GM19324 (cell line): ENCODE data around the gene STK11IP.

ENCODE experiments used
- ATAC-seq: cut with Tn5 transposase; IDR thresholded peaks from one replicate; pipeline ENCODE4 v1.9.1; 2021; ENCODE audit warnings: mild to moderate bottlenecking, moderate library complexity; ENCODE audit not compliant: unreplicated experiment, low FRiP score

The STK11IP gene

GRCh38 chr2:219562049-219563020, 35.3 kb upstream of the STK11IP start:
- ATAC-seq = no peak

GRCh38 chr2:219563271-219563928, 34.3 kb upstream of the STK11IP start:
- ATAC-seq = no peak

- no peak for ATAC-seq
Observed at GRCh38 chr2:219565130-219566080, 32.3 kb upstream of the STK11IP start.

- no peak for ATAC-seq
Observed at GRCh38 chr2:219566640-219567039, 31.0 kb upstream of the STK11IP start.

GRCh38 chr2:219567131-219567530, 30.5 kb upstream of the STK11IP start:
- no peak for ATAC-seq

- no peak for ATAC-seq
Observed at GRCh38 chr2:219567791-219568361, 29.8 kb upstream of the STK11IP start.

- ATAC-seq = no peak
Observed at GRCh38 chr2:219569041-219569440, 28.6 kb upstream of the STK11IP start.

GRCh38 chr2:219569635-219570034, 28.0 kb upstream of the STK11IP start:
- ATAC-seq = no peak

- no peak for ATAC-seq
Observed at GRCh38 chr2:219570194-219570923, 27.3 kb upstream of the STK11IP start.

- ATAC-seq = no peak
Observed at GRCh38 chr2:219570924-219571310, 26.7 kb upstream of the STK11IP start.

GRCh38 chr2:219571311-219572236, 26.1 kb upstream of the STK11IP start, which contains the start of gene OBSL1:
Gene OBSL1 (minus strand): TSS chr2:219571539. CDS start chr2:219571232, 307 bp downstream.
- no peak for ATAC-seq

GRCh38 chr2:219572237-219573001, 25.2 kb upstream of the STK11IP start, which contains the start of gene INHA:
Gene INHA (plus strand): TSS chr2:219572310. CDS start chr2:219572375, 65 bp downstream.
- no peak for ATAC-seq

- ATAC-seq = no peak
Observed at GRCh38 chr2:219573166-219573565, 24.5 kb upstream of the STK11IP start.

GRCh38 chr2:219574484-219575311, 23.0 kb upstream of the STK11IP start:
- ATAC-seq = no peak

GRCh38 chr2:219575566-219576504, 21.8 kb upstream of the STK11IP start:
- no peak for ATAC-seq
